Activated gamma-delta T cell treated with Interleukin-2 at 50 U/mL for 16 hours (primary cell): ENCODE results near the gene IGLON5.

Source experiments
- DNase-seq: peaks from one replicate; pipeline ENCODE4 v3.0.0-alpha.2; 2020

The IGLON5 gene

DNA sequence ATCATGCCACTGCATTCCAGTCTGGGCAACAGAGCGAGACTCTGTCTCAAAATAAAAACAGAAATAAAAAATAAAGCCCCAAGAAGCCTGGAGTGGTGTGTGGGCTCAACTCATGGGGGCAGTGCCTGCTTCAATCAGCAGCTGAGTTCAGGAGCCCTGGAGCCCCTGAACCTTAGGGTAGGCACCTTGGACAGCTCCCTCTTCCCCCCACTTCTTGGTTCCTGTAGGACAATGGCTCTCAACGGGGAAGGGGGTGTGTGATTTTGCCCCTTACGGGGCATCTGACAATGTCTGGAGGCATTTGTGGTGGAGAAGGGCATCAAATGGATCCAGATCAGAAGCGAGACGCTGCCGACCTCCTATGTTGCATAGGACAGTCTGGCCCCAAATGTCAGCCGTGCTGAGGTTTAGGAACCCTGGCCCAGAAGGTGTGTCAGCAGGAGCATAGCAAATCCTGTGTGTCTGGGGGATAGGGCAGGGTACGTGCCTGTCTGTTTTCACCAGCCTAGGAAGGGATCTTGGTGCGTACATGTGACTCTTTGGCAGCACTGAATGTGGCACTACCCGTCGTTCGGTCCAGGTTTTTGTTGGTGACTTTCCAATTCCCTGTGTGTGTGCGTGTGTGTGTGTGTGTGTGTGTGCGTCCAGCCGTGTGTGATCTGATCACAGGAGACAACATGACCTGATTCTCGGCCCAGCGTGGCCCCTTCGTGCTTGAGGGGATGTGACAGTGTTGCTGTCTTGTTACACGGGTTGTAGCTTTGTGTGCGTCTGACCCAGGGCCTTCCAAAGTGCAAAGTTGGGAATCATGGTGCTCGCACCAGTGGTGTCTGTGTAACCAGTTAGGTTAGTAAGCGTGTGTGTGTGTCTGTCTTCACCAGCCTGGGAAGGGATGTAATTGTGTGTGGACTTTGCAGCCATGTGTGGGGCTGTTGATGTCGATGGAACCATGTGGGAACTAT lies 7.5 kb downstream of the IGLON5 start:
- no peak for DNase-seq

- DNase-seq: no peak
Measured at GRCh38 chr19:51319649-51320279, 8.3 kb downstream of the IGLON5 start.

GRCh38 chr19:51320280-51320657 lies 8.8 kb downstream of the IGLON5 start:
- DNase-seq: no peak

DNA sequence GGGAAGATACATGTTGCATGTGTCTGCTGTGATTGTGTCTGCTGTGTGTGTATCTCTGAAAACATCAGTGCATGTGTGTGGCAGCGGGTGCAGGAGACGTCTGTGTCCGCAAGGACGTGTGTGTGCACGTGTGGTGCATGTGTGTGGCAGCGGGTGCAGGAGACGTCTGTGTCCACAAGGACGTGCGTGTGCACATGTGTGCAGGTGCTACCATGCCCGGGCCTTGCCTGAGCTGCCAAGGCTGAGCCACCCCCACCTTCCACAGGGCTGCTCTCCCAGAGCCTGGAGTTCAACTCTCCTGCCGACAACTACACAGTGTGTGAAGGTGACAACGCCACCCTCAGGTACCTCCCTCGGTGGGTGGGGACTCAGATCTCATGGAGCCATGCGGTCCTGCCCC lies 10.4 kb downstream of the IGLON5 start:
- no peak for DNase-seq

DNA sequence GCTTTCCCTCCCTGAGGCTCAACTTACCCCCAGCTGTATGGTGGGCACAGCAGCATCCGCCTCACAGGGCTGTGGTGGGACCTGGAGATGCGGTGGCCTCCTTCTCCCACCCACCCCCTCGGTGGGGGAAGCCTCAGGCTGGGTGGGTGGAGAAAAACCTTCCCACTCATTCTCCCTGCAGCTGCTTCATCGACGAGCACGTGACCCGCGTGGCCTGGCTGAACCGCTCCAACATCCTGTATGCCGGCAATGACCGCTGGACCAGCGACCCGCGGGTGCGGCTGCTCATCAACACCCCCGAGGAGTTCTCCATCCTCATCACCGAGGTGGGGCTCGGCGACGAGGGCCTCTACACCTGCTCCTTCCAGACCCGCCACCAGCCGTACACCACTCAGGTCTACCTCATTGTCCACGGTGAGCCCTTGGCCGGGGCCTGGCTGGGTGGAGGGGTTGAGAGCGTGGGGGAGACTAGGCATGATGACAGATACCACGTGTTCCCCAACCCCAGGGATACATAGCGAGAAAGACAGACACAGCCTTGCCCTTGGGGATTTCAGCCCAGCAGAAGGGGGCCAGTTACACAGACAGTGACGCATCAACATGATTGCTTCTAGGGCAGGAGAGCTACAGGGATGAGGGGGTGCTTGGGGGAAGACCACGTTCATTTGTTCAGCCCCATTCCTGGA lies 12.2 kb downstream of the IGLON5 start:
- no peak for DNase-seq

GRCh38 chr19:51324167-51324481 lies 12.7 kb downstream of the IGLON5 start:
- DNase-seq: no peak

- no peak for DNase-seq
Measured at GRCh38 chr19:51325161-51325976, 13.9 kb downstream of the IGLON5 start.

DNA sequence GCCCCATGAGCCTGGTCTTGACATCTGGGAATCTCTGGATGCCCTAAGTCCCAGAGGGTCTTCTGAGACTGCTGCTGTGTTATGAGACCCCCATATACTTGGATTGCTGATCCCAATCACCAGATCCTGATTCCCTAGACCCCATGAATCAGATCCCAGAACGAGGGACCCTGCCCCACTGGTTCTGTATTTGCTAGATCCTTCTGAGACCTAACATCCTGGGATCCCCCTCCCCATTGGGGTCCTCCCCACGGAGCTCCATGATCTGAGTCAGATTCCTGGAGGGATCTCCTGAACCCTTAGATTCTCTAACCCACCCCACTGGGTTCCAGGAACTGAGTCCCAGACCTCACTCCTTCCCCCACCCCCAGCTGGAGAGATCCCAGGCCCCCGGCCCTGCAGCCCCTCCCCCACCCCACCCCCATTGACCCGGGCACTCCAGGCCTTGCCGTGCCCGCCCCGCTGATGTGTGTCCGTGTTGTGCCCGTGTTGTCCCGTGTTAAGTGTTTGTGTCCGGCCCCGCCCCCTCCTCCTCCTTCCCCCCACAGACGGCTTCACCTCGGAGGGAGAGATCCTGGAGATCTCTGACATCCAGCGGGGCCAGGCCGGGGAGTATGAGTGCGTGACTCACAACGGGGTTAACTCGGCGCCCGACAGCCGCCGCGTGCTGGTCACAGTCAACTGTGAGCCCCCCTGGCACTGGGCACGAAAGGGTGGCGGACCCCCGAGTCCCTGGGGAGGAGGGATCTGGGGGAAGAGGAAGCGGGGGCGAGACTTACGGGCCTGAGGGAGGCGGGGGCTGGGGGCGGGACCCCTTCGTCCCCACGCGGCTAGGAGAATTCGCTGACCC lies 15.0 kb downstream of the IGLON5 start:
- no peak for DNase-seq

DNA sequence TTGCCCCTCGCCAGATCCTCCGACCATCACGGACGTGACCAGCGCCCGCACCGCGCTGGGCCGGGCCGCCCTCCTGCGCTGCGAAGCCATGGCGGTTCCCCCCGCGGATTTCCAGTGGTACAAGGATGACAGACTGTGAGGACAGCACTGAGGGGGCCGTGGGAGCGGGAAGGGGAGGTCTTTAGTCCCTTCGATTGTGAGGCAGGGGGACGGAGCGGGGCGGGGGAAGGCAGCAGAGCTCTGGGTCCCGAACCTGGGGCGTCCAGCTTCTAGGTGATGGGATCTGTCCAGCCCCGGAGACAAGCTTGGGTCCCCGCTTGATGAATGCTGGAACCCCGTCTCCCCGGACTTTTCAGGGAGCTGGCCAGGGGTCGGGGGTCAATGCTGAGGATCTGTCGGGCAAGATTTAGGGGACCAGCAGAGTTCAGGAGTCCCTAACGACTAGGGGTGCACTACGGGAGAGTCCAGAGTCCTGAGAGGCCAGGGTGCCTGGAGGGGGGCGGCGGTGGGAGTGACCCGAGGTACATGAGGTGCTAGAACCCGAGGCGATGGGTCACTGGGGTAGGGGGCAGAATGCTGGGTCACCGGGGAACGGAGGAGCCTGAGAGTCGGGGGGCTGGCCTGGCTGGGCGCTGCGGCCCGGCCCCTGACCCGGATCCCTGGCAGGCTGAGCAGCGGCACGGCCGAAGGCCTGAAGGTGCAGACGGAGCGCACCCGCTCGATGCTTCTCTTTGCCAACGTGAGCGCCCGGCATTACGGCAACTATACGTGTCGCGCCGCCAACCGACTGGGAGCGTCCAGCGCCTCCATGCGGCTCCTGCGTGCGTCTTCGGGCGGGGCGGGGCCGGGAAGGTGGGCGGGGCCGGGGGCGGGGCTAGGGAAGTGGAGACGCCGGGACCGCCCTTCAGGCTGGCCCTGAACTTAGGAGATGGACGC lies 15.9 kb downstream of the IGLON5 start:
- peak; percentile 42 for DNase-seq

- no peak for DNase-seq
Measured at GRCh38 chr19:51329411-51329810, 18.0 kb downstream of the IGLON5 start.

DNA sequence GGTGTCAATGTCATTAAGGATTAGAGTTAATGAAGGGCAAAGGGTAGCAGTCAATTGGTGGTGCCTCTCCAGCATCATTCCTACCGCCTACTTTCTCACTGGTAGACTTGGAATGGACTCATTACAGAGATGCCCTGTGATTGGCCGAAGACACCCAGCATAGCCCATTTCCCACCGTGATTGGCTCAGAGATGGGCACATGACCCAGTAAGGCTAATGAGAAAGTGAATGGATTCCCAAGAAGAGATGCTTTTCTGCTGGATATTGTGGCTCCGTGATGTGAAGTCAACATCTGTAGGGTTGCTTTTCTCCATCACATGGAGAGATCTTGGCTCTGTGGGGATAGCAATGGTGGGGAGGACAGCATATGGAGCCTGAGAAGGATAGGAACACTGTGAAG lies 18.9 kb downstream of the IGLON5 start:
- DNase-seq: no peak

- no peak for DNase-seq
Measured at GRCh38 chr19:51331193-51331592, 19.7 kb downstream of the IGLON5 start.

GRCh38 chr19:51331716-51332115 lies 20.3 kb downstream of the IGLON5 start:
- no peak for DNase-seq

GRCh38 chr19:51333836-51334460 lies 22.5 kb downstream of the IGLON5 start:
- DNase-seq: no peak

DNA sequence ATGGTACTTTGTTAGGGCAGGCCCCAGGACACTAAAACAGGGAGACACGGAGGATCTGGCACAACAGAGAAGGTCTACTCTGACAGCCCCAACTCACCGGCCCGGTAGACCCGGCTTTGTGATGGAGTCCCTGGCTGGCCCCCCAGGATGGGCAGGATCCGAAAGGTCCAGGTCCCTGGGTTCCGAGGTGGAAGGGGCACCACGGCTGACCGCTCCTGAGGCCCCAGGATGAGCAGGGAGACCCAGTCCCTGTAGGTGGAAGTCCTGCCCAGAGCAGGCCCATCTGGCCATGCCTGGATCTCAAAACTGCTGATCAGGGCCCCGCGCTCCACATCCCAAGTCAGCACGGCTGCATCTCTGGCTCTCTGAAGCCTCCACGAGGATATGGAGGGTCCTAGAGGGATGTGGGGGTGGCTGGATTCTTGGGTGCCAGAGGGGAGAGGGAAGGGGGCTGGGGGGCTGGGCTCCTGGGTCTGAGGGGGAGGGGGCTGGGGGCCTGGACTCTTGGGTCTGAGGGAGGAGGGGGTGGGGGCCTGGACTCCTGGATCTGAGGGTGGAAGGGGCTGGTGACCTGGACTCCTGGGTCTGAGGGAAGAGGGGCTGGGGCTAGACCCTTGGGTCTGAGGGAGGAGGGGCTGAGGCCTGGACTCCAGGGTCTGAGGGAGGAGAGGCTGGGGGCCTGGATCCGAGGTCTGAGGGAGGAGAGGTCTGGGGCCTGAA lies 25.9 kb downstream of the IGLON5 start:
- DNase-seq: no peak

GRCh38 chr19:51337861-51338562 lies 26.6 kb downstream of the IGLON5 start:
- no peak for DNase-seq

- DNase-seq: peak; percentile 85
Measured at GRCh38 chr19:51338563-51339312, 27.3 kb downstream of the IGLON5 start.

DNA sequence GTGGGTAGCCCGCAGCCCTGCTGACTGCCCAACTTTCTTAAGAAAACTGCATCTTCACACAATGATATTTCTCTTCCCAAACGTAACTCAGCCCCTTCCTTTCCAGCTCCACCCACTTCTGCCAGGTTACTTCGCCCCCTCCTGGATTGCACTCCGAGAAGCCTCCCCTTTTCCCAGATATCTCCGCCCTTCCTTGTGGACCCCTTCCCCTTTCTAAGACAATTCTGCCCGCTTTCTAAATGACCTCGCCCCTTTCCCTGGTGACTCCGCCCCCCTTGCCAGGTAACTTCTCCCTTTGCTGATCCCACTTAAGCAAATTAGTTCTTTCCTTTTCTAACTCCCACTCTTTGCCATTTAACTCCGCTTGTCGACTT lies 27.9 kb downstream of the IGLON5 start:
- DNase-seq: no peak
